Peyer's patch (tissue), 4 donors: ENCODE measurements around the gene RNASEH2A.

Source experiments
- POLR2A ChIP-seq, 2 donors: fragments of 450-650 bp; IDR thresholded peaks; one replicate each; pipeline ENCODE4 v1.5.1; 2017; ENCODE audit warnings: antibody characterized with exemption in 2 of 2, mild to moderate bottlenecking in 2 of 2, moderate library complexity in 2 of 2
- TF ChIP-seq, protein P1 (sequence below), 6 experiments: fragments of 450-650 bp in 4 of 6; fragments of 200-600 bp in 2 of 6; sonication (generic) in 1 of 6; IDR thresholded peaks; one replicate each; pipeline ENCODE4 v1.5.1; 2017 to 2019; ENCODE audit warnings: antibody characterized with exemption in 6 of 6, mild to moderate bottlenecking in 3 of 6, moderate library complexity in 1 of 6

DNA sequence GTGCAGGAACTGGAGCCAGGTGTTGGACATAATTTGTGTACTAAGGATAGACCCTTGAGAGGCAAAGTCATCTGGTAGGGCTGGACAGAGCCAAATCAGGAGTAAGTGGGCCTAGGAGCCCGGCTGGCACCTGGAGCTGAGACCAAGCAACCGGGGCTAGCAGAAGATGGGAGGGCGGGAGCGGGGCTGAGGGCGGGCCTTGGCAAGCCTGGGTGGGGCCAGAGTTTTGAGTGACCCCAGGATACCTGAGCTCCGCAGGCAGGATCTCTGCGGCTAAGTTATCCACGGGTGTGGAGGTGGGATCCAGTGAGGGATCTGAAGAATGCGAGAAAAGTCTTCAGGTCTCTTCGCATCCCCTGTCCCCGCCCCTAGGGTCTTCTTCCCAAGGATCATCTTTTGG, 39.2 kb upstream of the RNASEH2A start:
- TF ChIP-seq, protein P1, sequence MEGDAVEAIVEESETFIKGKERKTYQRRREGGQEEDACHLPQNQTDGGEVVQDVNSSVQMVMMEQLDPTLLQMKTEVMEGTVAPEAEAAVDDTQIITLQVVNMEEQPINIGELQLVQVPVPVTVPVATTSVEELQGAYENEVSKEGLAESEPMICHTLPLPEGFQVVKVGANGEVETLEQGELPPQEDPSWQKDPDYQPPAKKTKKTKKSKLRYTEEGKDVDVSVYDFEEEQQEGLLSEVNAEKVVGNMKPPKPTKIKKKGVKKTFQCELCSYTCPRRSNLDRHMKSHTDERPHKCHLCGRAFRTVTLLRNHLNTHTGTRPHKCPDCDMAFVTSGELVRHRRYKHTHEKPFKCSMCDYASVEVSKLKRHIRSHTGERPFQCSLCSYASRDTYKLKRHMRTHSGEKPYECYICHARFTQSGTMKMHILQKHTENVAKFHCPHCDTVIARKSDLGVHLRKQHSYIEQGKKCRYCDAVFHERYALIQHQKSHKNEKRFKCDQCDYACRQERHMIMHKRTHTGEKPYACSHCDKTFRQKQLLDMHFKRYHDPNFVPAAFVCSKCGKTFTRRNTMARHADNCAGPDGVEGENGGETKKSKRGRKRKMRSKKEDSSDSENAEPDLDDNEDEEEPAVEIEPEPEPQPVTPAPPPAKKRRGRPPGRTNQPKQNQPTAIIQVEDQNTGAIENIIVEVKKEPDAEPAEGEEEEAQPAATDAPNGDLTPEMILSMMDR (IDR thresholded peaks at IDR 0.05): no peak
- no peak for TF ChIP-seq POLR2A (IDR thresholded peaks at IDR 0.05)
